Thymus (tissue), 11 donors: ENCODE measurements around the gene MYH9. TPM values are rescaled to one million over a fixed set of nuclear protein-coding genes. Genes with fewer than 3 reads are reported as not detected.

ENCODE experiments used
- DNase-seq, 9 donors: peaks; one replicate each; pipeline ENCODE4 v3.0.0-alpha.2; 2013; ENCODE audit warnings: low spot score in 9 of 9, low read depth in 6 of 9, missing footprints in 1 of 9
- H3K27ac ChIP-seq, 2 donors: one replicate each; pipeline ENCODE4 v1.5.1; 2013; ENCODE audit warnings: control low read depth in 1 of 2, low read depth in 1 of 2, low read length in 1 of 2, mild to moderate bottlenecking in 1 of 2, moderate library complexity in 1 of 2
- H3K27me3 ChIP-seq, 2 donors: one replicate each; pipeline ENCODE4 v1.5.1; 2013; ENCODE audit warnings: low read length in 1 of 2; ENCODE audit not compliant: control insufficient read depth in 2 of 2, insufficient read depth in 1 of 2
- H3K36me3 ChIP-seq, 2 donors: one replicate each; pipeline ENCODE4 v1.5.1; 2013; ENCODE audit warnings: low read length in 1 of 2, mild to moderate bottlenecking in 1 of 2, moderate library complexity in 1 of 2; ENCODE audit not compliant: control insufficient read depth in 2 of 2, insufficient read depth in 2 of 2
- H3K4me1 ChIP-seq, 2 donors: one replicate each; pipeline ENCODE4 v1.5.1; 2013; ENCODE audit warnings: low read length in 2 of 2; ENCODE audit not compliant: control insufficient read depth in 2 of 2, insufficient read depth in 2 of 2
- H3K4me3 ChIP-seq, 2 donors: one replicate each; pipeline ENCODE4 v1.5.1; 2013; ENCODE audit warnings: low read length in 2 of 2, control low read depth in 1 of 2, mild to moderate bottlenecking in 1 of 2
- H3K9me3 ChIP-seq, 2 donors: one replicate each; pipeline ENCODE4 v1.5.1; 2013; ENCODE audit warnings: low read length in 1 of 2, mild to moderate bottlenecking in 1 of 2; ENCODE audit not compliant: control insufficient read depth in 2 of 2, insufficient read depth in 1 of 2
- WGBS: extraction: QIAGEN DNeasy Blood & Tissue Kit; methylation state at CpG from one replicate; pipeline ENCODE4 v1.1.7; 2013; 5-methylcytosine and 5-hydroxymethylcytosine counted together
- polyA plus RNA-seq: library from polyadenylated mRNA; stranded (reverse); fragments of 200-250 nt; gene quantifications from one replicate; pipeline ENCODE4 v1.2.3, GENCODE V29; 2013
- total RNA-seq: library from RNA; stranded (reverse); fragments of 120-200 nt; gene quantifications from one replicate; pipeline ENCODE4 v1.2.4, GENCODE V29; 2013
- donor health status: healthy.

The MYH9 gene
- total and polyA plus RNA-seq, 2 donors = 123 to 155 TPM

GRCh38 chr22:36373258-36373579 lies 14.5 kb downstream of the MYH9 start:
- no peak overlapping the region for H3K4me3 ChIP-seq
- 31% methylated on average over 7 of the region's 7 CpGs for WGBS
- DNase-seq = no peak
- peak overlapping the region; percentile 72 to 92 for H3K27ac ChIP-seq
- peaks cover 30 to 40% of the 10 kb centered on the region in 2 donors for H3K36me3 ChIP-seq
- peaks cover 0 to 4% of the 10 kb centered on the region in 2 donors for H3K9me3 ChIP-seq
- H3K4me1 ChIP-seq = peaks cover 75 to 93% of the 10 kb centered on the region in 2 donors
- H3K27me3 ChIP-seq = no peaks in the 10 kb centered on the region

- peaks cover 0 to 4% of the 10 kb centered on the region in 2 donors for H3K9me3 ChIP-seq
- no peak for DNase-seq
- peak overlapping the region; percentile 25 to 30 for H3K27ac ChIP-seq
- 84% methylated on average over 2 of the region's 2 CpGs for WGBS
- peaks cover 70 to 94% of the 10 kb centered on the region in 2 donors for H3K4me1 ChIP-seq
- H3K4me3 ChIP-seq = no peak overlapping the region
- peaks cover 42 to 52% of the 10 kb centered on the region in 2 donors for H3K36me3 ChIP-seq
- no peaks in the 10 kb centered on the region for H3K27me3 ChIP-seq
Measured at GRCh38 chr22:36371920-36372319, 15.8 kb downstream of the MYH9 start.

- WGBS = 80% methylated on average over 11 of the region's 11 CpGs
- Histone ChIP-seq H3K36me3 (peaks cover 39 to 51% of the 10 kb centered on the region in 2 donors), H3K4me1 (peaks cover 60 to 95% of the 10 kb centered on the region in 2 donors), H3K4me3 (no peak overlapping the region), H3K27me3 (no peaks in the 10 kb centered on the region), H3K27ac (peak overlapping the region; percentile 48 to 62), H3K9me3 (peaks cover 0 to 4% of the 10 kb centered on the region in 2 donors)
- DNase-seq = no peak
Measured at GRCh38 chr22:36369922-36370791, 17.6 kb downstream of the MYH9 start.

DNA sequence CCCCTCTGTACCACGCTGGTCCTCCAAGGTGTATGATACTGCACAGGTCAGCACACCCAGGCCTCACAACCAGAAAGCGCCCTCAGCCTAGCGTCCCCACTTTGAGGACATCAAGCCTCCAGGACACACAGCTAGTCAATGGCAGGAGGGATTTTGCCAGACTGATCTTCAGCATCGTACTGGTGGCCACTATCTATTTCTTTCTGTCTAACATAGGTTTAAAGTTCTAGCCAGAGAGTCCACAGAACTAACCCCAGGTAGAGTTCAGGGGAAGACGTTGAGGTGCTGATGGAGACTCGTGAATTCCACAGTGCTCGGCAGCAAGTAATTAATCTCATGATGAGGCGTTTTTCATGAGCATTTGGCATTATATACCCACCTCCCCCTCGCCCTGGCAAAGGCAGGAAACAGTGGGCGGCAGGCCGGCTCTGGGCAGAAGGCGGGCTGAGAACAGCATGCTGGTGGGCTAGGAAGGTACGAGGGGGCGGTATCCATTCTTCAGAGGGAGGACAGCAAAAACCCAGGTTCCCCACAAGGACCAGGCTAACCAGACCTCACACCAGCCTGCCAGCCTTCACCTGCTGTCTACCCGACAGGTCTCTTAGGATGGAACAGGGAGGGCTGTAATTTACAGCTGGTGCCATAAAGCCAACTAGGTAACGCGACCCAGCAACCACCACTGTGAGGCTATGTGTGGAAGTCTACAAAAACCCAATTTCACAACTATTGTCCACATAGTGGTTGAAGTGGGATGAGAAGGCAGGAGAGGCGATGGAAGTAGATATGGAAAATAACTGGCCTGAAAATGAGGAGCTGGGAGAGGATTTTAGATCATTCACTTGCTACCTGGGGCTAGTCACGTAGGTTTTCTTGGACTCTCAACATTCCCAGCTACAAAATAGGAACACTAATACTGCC lies 18.5 kb downstream of the MYH9 start:
- Histone ChIP-seq H3K36me3 (peaks cover 37 to 51% of the 10 kb centered on the region in 2 donors), H3K4me1 (peaks cover 58 to 95% of the 10 kb centered on the region in 2 donors), H3K4me3 (no peak overlapping the region), H3K27me3 (no peaks in the 10 kb centered on the region), H3K27ac (peak overlapping the region; percentile 51 to 57), H3K9me3 (peaks cover 0 to 4% of the 10 kb centered on the region in 2 donors)
- no peak for DNase-seq
- WGBS = 39% methylated on average over 19 of the region's 19 CpGs

GRCh38 chr22:36368359-36368983 lies 19.3 kb downstream of the MYH9 start:
- H3K27me3 ChIP-seq = no peaks in the 10 kb centered on the region
- peaks cover 38 to 54% of the 10 kb centered on the region in 2 donors for H3K36me3 ChIP-seq
- peaks cover 0 to 4% of the 10 kb centered on the region in 2 donors for H3K9me3 ChIP-seq
- no peak for DNase-seq
- peak overlapping the region; percentile 51 to 67 for H3K27ac ChIP-seq
- no peak overlapping the region for H3K4me3 ChIP-seq
- H3K4me1 ChIP-seq = peaks cover 54 to 96% of the 10 kb centered on the region in 2 donors
- 87% methylated on average over 13 of the region's 13 CpGs for WGBS

DNA sequence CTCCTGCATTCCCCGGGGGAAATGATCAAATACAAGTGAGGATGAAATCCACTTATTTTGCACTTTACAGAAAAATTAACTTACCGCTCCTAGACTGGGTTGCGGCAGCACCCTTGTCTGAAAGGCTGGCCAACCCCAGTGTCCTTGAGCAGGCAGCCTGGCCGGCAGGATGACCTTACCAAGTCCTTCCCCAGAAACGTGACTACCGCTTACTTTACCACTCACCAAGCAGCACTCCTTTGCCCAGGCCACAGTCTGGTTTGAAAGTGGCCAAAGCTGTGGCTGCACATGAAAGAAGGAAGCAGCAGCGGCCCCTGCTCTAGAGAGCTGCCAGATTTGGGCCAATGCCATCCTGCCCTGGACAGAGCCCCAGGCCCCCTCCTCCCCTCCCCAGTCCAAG lies 20.3 kb downstream of the MYH9 start:
- H3K27me3 ChIP-seq = no peaks in the 10 kb centered on the region
- no peak overlapping the region for H3K4me3 ChIP-seq
- DNase-seq = no peak
- H3K9me3 ChIP-seq = peaks cover 0 to 1% of the 10 kb centered on the region in 2 donors
- peaks cover 49 to 96% of the 10 kb centered on the region in 2 donors for H3K4me1 ChIP-seq
- WGBS = 88% methylated on average over 7 of the region's 7 CpGs
- peaks cover 32 to 53% of the 10 kb centered on the region in 2 donors for H3K36me3 ChIP-seq
- H3K27ac ChIP-seq = no peak overlapping the region

GRCh38 chr22:36367066-36367465 lies 20.7 kb downstream of the MYH9 start:
- H3K4me3 ChIP-seq = no peak overlapping the region

GRCh38 chr22:36366291-36366708 lies 21.5 kb downstream of the MYH9 start:
- Histone ChIP-seq H3K27ac (peak overlapping the region in 1 of 2 donors; percentile 6), H3K36me3 (peaks cover 30 to 59% of the 10 kb centered on the region in 2 donors), H3K9me3 (no peaks in the 10 kb centered on the region), H3K4me3 (no peak overlapping the region), H3K27me3 (no peaks in the 10 kb centered on the region), H3K4me1 (peaks cover 48 to 98% of the 10 kb centered on the region in 2 donors)
- no peak for DNase-seq
- 84% methylated on average over 10 of the region's 10 CpGs for WGBS

More at GRCh38 chr22:36367066-36367465, 20.7 kb downstream of the MYH9 start:
- DNase-seq = no peak
- 97% methylated on average over 11 of the region's 11 CpGs for WGBS
- Histone ChIP-seq H3K4me1 (peaks cover 46 to 96% of the 10 kb centered on the region in 2 donors), H3K27me3 (no peaks in the 10 kb centered on the region), H3K9me3 (no peaks in the 10 kb centered on the region), H3K36me3 (peaks cover 30 to 54% of the 10 kb centered on the region in 2 donors), H3K27ac (no peak overlapping the region)
